Transverse colon (tissue), 3 donors: ENCODE data around the gene PCSK6.

ENCODE experiments used
- CTCF ChIP-seq, 5 experiments: fragments of 200-600 bp in 3 of 5; fragments of 450-650 bp in 2 of 5; sonication (generic) in 3 of 5; IDR thresholded peaks; 1 replicate in 2 of 5; 2 replicates in 3 of 5; pipeline ENCODE4 v1.5.1; 2016 to 2017; ENCODE audit warnings: antibody characterized with exemption in 5 of 5, inconsistent platforms in 3 of 5, mild to moderate bottlenecking in 2 of 5, moderate library complexity in 1 of 5
- POLR2A ChIP-seq: fragments of 450-650 bp; IDR thresholded peaks from one replicate; pipeline ENCODE4 v1.6.1; 2016; ENCODE audit warnings: antibody characterized with exemption, mild to moderate bottlenecking, moderate library complexity

- TF ChIP-seq CTCF (IDR thresholded peaks at IDR 0.05) (no peak), POLR2A (no peak)
Measured at GRCh38 chr15:101497017-101497416, 7.5 kb upstream of the PCSK6 start.
